Caco-2 (cell line): Measurements from ENCODE around the gene BPGM. TPM values are rescaled to one million over a fixed set of nuclear protein-coding genes. Genes with fewer than 3 reads are reported as not detected.

Experiments
- BruUV-seq: library from RNA; stranded (reverse); fragments of 400-500 nt; replicated peaks from 2 replicates; lab custom pipeline; 2021; lab: Mats Ljungman, UMichigan
- CTCF ChIA-PET: fragments of 300-600 bp; sonication (Branson Sonifier 250); formaldehyde crosslinking; loops from one replicate; lab custom pipeline; 2022; ENCODE audit warnings: antibody characterized with exemption; lab: Charles Lee
- POLR2A ChIA-PET: fragments of 300-600 bp; sonication (Branson Sonifier 250); formaldehyde crosslinking; loops from one replicate; lab custom pipeline; 2022; ENCODE audit warnings: antibody characterized with exemption; lab: Charles Lee
- DNase-seq, 2 experiments: peaks; one replicate each; pipeline versions ENCODE4 v3.0.0 to v3.0.0-alpha.2; 2020 to 2022
- H3K27me3 ChIP-seq: replicated peaks from 2 replicates; pipeline ENCODE4 v1.6.0; 2011; ENCODE audit warnings: low read length; ENCODE audit not compliant: control insufficient read depth, insufficient read depth
- H3K36me3 ChIP-seq: 2 replicates; pipeline ENCODE4 v1.5.1; 2011; ENCODE audit warnings: low read length; ENCODE audit not compliant: control insufficient read depth, insufficient read depth
- H3K4me1 ChIP-seq: fragments of 250-450 bp; sonication (Bioruptor Pico); 2 replicates; pipeline ENCODE4 v1.5.1; 2020; ENCODE audit warnings: mild to moderate bottlenecking
- H3K4me3 ChIP-seq: 2 replicates; pipeline ENCODE4 v1.5.1; 2011; ENCODE audit warnings: low read depth, mild to moderate bottlenecking, control low read depth, low read length
- H3K9me3 ChIP-seq: fragments of 250-450 bp; sonication (Bioruptor Pico); 2 replicates; pipeline ENCODE4 v1.5.1; 2020; ENCODE audit warnings: mild to moderate bottlenecking, moderate library complexity
- H3K27ac Mint-ChIP-seq: one replicate; pipeline ENCODE4 v1.8.0; 2022; ENCODE audit warnings: mixed read lengths; ENCODE audit not compliant: unreplicated experiment
- H3K27me3 Mint-ChIP-seq: one replicate; pipeline ENCODE4 v1.8.0; 2022; ENCODE audit warnings: mixed read lengths; ENCODE audit not compliant: insufficient read depth, unreplicated experiment
- H3K36me3 Mint-ChIP-seq: one replicate; pipeline ENCODE4 v1.8.0; 2022; ENCODE audit warnings: mild to moderate bottlenecking, mixed read lengths; ENCODE audit not compliant: insufficient read depth, unreplicated experiment
- H3K4me1 Mint-ChIP-seq: one replicate; pipeline ENCODE4 v1.8.0; 2022; ENCODE audit warnings: low read depth, mixed read lengths; ENCODE audit not compliant: unreplicated experiment
- H3K4me3 Mint-ChIP-seq: one replicate; pipeline ENCODE4 v1.8.0; 2022; ENCODE audit warnings: mild to moderate bottlenecking, moderate library complexity, mixed read lengths; ENCODE audit not compliant: unreplicated experiment
- H3K9me3 Mint-ChIP-seq: one replicate; pipeline ENCODE4 v1.8.0; 2022; ENCODE audit warnings: mixed read lengths; ENCODE audit not compliant: unreplicated experiment
- intact Hi-C: fragments of 100-400 bp; cut with micrococcal nuclease; formaldehyde crosslinking; loops from one replicate; pipeline ENCODE4 v1.10.0; 2022; ENCODE audit not compliant: unreplicated experiment
- total RNA-seq: library from RNA; stranded (reverse); gene quantifications from 2 replicates; pipeline ENCODE4 v1.2.3, GENCODE V29; 2022
- TF ChIP-seq, protein P1 (sequence below), 2 experiments: fragments of 200-600 bp in 1 of 2; IDR thresholded peaks; 1 replicate in 1 of 2; 2 replicates in 1 of 2; pipeline versions ENCODE4 v1.5.1 to v1.8.0; 2011 to 2022; ENCODE audit warnings: antibody characterized with exemption in 1 of 2, control low read depth in 1 of 2, inconsistent platforms in 1 of 2, low read depth in 1 of 2, low read length in 1 of 2, mild to moderate bottlenecking in 1 of 2, moderate library complexity in 1 of 2; ENCODE audit not compliant: insufficient read depth in 1 of 2, severe bottlenecking in 1 of 2, unreplicated experiment in 1 of 2

The BPGM gene
- total RNA-seq, 1 experiment from 2014 or later, result 8.1 TPM

GRCh38 chr7:134648456-134648855, 1.8 kb downstream of the BPGM start:
- DNase-seq, result no peak

GRCh38 chr7:134649226-134649775, 2.6 kb downstream of the BPGM start:
- Histone ChIP-seq H3K4me1 (0 out of 2 replicates have a peak, but pooled peaks cover 4% of the 10 kb centered on the region), H3K4me3 (no peak overlapping the region), H3K36me3 (no peaks in the 10 kb centered on the region), H3K27me3 (no peaks in the 10 kb centered on the region), H3K9me3 (no peaks in the 10 kb centered on the region)
- TF ChIP-seq, protein P1, sequence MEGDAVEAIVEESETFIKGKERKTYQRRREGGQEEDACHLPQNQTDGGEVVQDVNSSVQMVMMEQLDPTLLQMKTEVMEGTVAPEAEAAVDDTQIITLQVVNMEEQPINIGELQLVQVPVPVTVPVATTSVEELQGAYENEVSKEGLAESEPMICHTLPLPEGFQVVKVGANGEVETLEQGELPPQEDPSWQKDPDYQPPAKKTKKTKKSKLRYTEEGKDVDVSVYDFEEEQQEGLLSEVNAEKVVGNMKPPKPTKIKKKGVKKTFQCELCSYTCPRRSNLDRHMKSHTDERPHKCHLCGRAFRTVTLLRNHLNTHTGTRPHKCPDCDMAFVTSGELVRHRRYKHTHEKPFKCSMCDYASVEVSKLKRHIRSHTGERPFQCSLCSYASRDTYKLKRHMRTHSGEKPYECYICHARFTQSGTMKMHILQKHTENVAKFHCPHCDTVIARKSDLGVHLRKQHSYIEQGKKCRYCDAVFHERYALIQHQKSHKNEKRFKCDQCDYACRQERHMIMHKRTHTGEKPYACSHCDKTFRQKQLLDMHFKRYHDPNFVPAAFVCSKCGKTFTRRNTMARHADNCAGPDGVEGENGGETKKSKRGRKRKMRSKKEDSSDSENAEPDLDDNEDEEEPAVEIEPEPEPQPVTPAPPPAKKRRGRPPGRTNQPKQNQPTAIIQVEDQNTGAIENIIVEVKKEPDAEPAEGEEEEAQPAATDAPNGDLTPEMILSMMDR (IDR thresholded peaks at IDR 0.05; ENCODE audit: insufficient read depth in 1 of 2, low read depth in 1 of 2, low read length in 1 of 2, severe bottlenecking in 1 of 2, unreplicated experiment in 1 of 2), result no peak
- Mint-ChIP-seq H3K9me3 (no peaks in the 10 kb centered on the region), H3K4me3 (no peak overlapping the region), H3K27ac (no peak overlapping the region), H3K27me3 (no peaks in the 10 kb centered on the region), H3K4me1 (peaks cover 4% of the 10 kb centered on the region), H3K36me3 (no peaks in the 10 kb centered on the region)
- intact Hi-C loops, result loop anchor here (5.0 kb wide), 1 partner anchor 523 kb away; the partner anchor contains the start of gene CYREN
- BruUV-seq, result no TSS peak
- no peak for DNase-seq
- ChIA-PET CTCF (no interaction called here), POLR2A (no interaction called here)

More at GRCh38 chr7:134648456-134648855, 1.8 kb downstream of the BPGM start:
- intact Hi-C loops, result loop anchor here (5.0 kb wide), 1 partner anchor 524 kb away; the partner anchor contains the start of gene CYREN
- H3K9me3 ChIP-seq, result no peaks in the 10 kb centered on the region
- Mint-ChIP-seq H3K4me3 (no peak overlapping the region), H3K9me3 (no peaks in the 10 kb centered on the region), H3K4me1 (peaks cover 4% of the 10 kb centered on the region), H3K27me3 (no peaks in the 10 kb centered on the region), H3K36me3 (no peaks in the 10 kb centered on the region), H3K27ac (no peak overlapping the region)
- no peaks in the 10 kb centered on the region for H3K36me3 ChIP-seq
- POLR2A ChIA-PET, result no interaction called here
- TF ChIP-seq, protein P1 (IDR thresholded peaks at IDR 0.05; ENCODE audit: insufficient read depth in 1 of 2, low read depth in 1 of 2, low read length in 1 of 2, severe bottlenecking in 1 of 2, unreplicated experiment in 1 of 2), result no peak
- no peak overlapping the region for H3K4me3 ChIP-seq
- no peaks in the 10 kb centered on the region for H3K27me3 ChIP-seq
- 0 out of 2 replicates have a peak, but pooled peaks cover 4% of the 10 kb centered on the region for H3K4me1 ChIP-seq
- no TSS peak for BruUV-seq
- CTCF ChIA-PET, result no interaction called here

GRCh38 chr7:134651991-134652390, 5.3 kb downstream of the BPGM start:
- Histone ChIP-seq H3K4me3 (no peak overlapping the region), H3K36me3 (no peaks in the 10 kb centered on the region), H3K27me3 (no peaks in the 10 kb centered on the region), H3K4me1 (no peaks in the 10 kb centered on the region), H3K9me3 (no peaks in the 10 kb centered on the region)
- H3K9me3 Mint-ChIP-seq, result no peaks in the 10 kb centered on the region
- intact Hi-C loops, result no loop called here
- no TSS peak for BruUV-seq
- ChIA-PET POLR2A (no interaction called here), CTCF (no interaction called here)
- no peak overlapping the region for H3K4me3 Mint-ChIP-seq
- H3K27me3 Mint-ChIP-seq, result no peaks in the 10 kb centered on the region
- no peak overlapping the region for H3K27ac Mint-ChIP-seq
- TF ChIP-seq, protein P1 (IDR thresholded peaks at IDR 0.05; ENCODE audit: insufficient read depth in 1 of 2, low read depth in 1 of 2, low read length in 1 of 2, severe bottlenecking in 1 of 2, unreplicated experiment in 1 of 2), result no peak
- peaks cover 4% of the 10 kb centered on the region for H3K4me1 Mint-ChIP-seq
- DNase-seq, result no peak
- no peaks in the 10 kb centered on the region for H3K36me3 Mint-ChIP-seq
